ENCODE measurements around the gene GALNT17. TPM values are rescaled to one million over a fixed set of nuclear protein-coding genes. Genes with fewer than 3 reads are reported as not detected.

The GALNT17 gene
- total RNA-seq, 5 donors from 2014 or later (not counting 1 experiment from before 2014, with no cell fraction given): 0.09 to 0.20 TPM; not detected in 3

DNA sequence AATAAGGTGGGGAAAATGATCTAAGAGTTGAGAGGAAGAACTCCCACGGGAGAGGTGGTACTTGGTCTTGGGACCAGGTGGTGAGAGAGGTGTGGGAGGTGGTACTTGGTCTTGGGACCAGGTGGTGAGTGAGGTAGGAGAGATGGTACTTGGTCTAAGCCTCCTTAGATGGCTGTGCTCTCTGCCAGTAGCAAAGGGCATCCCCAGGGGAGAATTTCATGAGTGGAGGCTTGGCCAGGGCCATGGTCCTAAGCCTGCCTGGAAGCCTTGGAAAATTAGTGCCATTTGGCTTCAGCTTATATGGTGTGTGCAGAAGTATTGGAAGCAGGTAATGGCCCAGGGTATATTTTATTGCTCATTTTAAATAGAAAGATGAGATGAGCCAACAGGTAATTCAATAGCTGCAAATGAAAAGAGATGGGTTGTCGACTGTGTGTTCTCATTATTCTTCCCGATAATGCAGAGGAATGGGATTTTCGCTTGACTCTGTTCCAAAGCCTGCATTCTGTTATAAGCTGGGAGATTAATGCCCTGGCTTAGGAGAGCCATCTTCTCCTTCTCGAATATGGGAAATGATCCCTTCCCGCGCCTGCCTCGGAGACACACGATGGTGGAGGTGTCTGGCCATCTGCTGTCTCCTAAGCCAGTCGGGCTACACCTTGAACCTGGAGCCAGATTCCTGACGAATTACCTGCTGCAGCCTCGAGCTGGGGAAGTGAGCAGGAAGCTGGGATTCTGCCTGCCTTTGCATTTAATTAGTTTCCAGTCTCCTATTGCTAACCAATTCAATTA is 287.8 kb downstream of the GALNT17 start:
- no peaks in the 10 kb centered on the region for H3K9me3 ChIP-seq
- H3K4me1 ChIP-seq (ENCODE audit: control insufficient read depth in 1 of 2, extremely low read depth in 1 of 2, insufficient read depth in 2 of 2, low read length in 2 of 2): no peaks in the 10 kb centered on the region
- H3K4me3 Mint-ChIP-seq: no peak overlapping the region
- ChIA-PET POLR2A (no interaction called here), CTCF (no interaction called here)
- no peaks in the 10 kb centered on the region for H3K27me3 Mint-ChIP-seq
- no peak overlapping the region for H3K27ac Mint-ChIP-seq
- H3K4me1 Mint-ChIP-seq: no peaks in the 10 kb centered on the region
- no peak overlapping the region for H3K27ac ChIP-seq (ENCODE audit: low read length)
- ATAC-seq (replicated peaks in 1 of 4) (no peak), DNase-seq (no peak)
- no peaks in the 10 kb centered on the region for H3K36me3 Mint-ChIP-seq
- no peak overlapping the region for H3K4me3 ChIP-seq (ENCODE audit: control insufficient read depth in 1 of 2, extremely low read depth in 1 of 2, low read length in 1 of 2)
- WGBS (ENCODE audit: insufficient coverage): 97% methylated on average over 9 of the region's 12 CpGs
- peaks cover 10 to 25% (median 10%) of the 10 kb centered on the region in 3 donors for H3K9me3 Mint-ChIP-seq
- peaks cover 0 to 2% of the 10 kb centered on the region in 2 experiments for H3K27me3 ChIP-seq (replicated peaks in 1 of 2; ENCODE audit: control insufficient read depth in 2 of 2, extremely low read depth in 1 of 2, insufficient read depth in 2 of 2, low read length in 1 of 2)
- H3K36me3 ChIP-seq (ENCODE audit: control insufficient read depth in 2 of 2, extremely low read depth in 1 of 2, insufficient read depth in 1 of 2, low read length in 1 of 2): no peaks in the 10 kb centered on the region

DNA sequence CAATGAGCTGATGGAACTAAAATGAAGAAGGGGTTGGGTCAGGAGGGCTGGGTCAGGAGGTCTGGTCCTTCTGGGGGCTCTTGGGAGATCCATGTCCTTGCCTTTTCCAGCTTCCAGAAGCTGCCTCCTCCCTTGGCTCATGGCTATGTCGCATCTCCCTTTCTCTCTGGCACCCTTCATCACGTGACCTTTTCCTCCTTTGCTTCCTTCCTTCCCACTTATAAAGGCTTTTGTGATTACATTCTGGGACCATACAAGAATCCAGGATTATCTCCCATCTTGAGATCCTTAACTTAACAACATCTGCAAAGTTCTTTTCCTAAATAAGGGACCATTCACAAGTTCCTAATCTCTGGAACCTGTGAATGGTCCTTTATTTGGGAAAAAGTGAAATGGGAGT is 290.2 kb downstream of the GALNT17 start:
- Mint-ChIP-seq H3K27me3 (no peaks in the 10 kb centered on the region), H3K4me3 (no peak overlapping the region), H3K36me3 (no peaks in the 10 kb centered on the region), H3K9me3 (peaks cover 10 to 18% (median 15%) of the 10 kb centered on the region in 3 donors), H3K4me1 (no peaks in the 10 kb centered on the region), H3K27ac (no peak overlapping the region)
- H3K9me3 ChIP-seq: no peaks in the 10 kb centered on the region
- ATAC-seq (replicated peaks in 1 of 4) (no peak), DNase-seq (no peak)
- POLR2A ChIA-PET: no interaction called here
- H3K27ac ChIP-seq (ENCODE audit: low read length): no peak overlapping the region
- no peaks in the 10 kb centered on the region for H3K36me3 ChIP-seq (ENCODE audit: control insufficient read depth in 2 of 2, extremely low read depth in 1 of 2, insufficient read depth in 1 of 2, low read length in 1 of 2)
- CTCF ChIA-PET: interaction anchor here in 1 of 2 donors (0.5 kb wide), 1 partner anchor 12 kb away, joined by 3 read pairs; no protein-coding TSS in a partner anchor
- H3K4me1 ChIP-seq (ENCODE audit: control insufficient read depth in 1 of 2, extremely low read depth in 1 of 2, insufficient read depth in 2 of 2, low read length in 2 of 2): no peaks in the 10 kb centered on the region
- H3K27me3 ChIP-seq (replicated peaks in 1 of 2; ENCODE audit: control insufficient read depth in 2 of 2, extremely low read depth in 1 of 2, insufficient read depth in 2 of 2, low read length in 1 of 2): peaks cover 0 to 2% of the 10 kb centered on the region in 2 experiments
- 80% methylated on average over 2 of the region's 2 CpGs for WGBS (ENCODE audit: insufficient coverage)
- no peak overlapping the region for H3K4me3 ChIP-seq (ENCODE audit: control insufficient read depth in 1 of 2, extremely low read depth in 1 of 2, low read length in 1 of 2)

DNA sequence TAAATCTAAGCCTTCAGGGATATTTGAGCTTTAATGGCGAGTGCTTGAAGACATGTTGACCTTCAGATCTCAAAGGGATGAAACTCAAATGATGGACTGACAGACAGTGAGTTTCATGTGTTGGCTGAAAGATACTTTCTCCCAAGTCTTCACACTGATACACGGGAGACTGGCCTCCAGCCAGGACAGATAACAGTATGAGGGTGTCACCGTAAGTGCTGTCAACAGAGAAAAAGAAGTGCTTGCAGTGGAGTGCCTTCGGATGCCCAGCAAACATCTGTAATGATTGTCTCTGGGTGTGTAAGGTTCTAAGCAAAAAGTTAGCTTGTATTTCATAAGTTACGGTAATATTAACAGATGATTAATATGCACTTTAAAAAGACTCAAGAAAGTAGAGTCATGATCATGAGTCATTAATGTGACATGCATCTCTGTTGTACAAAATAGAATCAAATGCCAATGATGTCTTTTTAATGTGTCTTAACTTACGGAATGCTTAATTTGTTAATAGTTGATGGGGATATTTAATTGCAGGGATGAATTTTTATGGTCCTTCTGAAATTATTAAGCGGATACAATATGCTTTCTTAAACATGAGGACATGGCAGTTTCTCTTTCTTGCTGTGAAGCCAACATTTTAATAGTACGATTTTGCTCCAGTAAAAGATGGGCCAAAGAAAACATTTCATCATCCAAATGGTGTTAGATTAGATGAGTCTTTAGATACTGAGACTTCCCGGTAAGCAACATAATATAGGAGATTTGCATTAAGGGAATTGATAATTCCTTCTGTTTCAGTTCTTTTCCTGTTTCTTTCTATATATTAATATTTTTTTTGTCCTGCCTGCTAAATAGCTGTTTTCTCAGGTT is 292.5 kb downstream of the GALNT17 start:
- no peak overlapping the region for H3K4me3 Mint-ChIP-seq
- H3K4me1 Mint-ChIP-seq: no peaks in the 10 kb centered on the region
- no peak for ATAC-seq (replicated peaks in 1 of 4)
- H3K4me3 ChIP-seq (ENCODE audit: control insufficient read depth in 1 of 2, extremely low read depth in 1 of 2, low read length in 1 of 2): no peak overlapping the region
- POLR2A ChIA-PET: no interaction called here
- peaks cover 0 to 2% of the 10 kb centered on the region in 2 experiments for H3K27me3 ChIP-seq (replicated peaks in 1 of 2; ENCODE audit: control insufficient read depth in 2 of 2, extremely low read depth in 1 of 2, insufficient read depth in 2 of 2, low read length in 1 of 2)
- peaks cover 1 to 10% (median 7%) of the 10 kb centered on the region in 3 donors for H3K9me3 Mint-ChIP-seq
- CTCF ChIA-PET: interaction anchor here in 1 of 2 donors (0.8 kb wide), 1 partner anchor 27 kb away, joined by 4 read pairs; no protein-coding TSS in a partner anchor
- peaks cover 0 to 1% of the 10 kb centered on the region in 2 donors for H3K27me3 Mint-ChIP-seq
- no peaks in the 10 kb centered on the region for H3K9me3 ChIP-seq
- no peak for DNase-seq
- no peaks in the 10 kb centered on the region for H3K4me1 ChIP-seq (ENCODE audit: control insufficient read depth in 1 of 2, extremely low read depth in 1 of 2, insufficient read depth in 2 of 2, low read length in 2 of 2)
- H3K36me3 ChIP-seq (ENCODE audit: control insufficient read depth in 2 of 2, extremely low read depth in 1 of 2, insufficient read depth in 1 of 2, low read length in 1 of 2): no peaks in the 10 kb centered on the region
- no peaks in the 10 kb centered on the region for H3K36me3 Mint-ChIP-seq
- no peak overlapping the region for H3K27ac Mint-ChIP-seq
- no peak overlapping the region for H3K27ac ChIP-seq (ENCODE audit: low read length)
- WGBS (ENCODE audit: insufficient coverage): 87% methylated on average over 3 of the region's 9 CpGs

DNA sequence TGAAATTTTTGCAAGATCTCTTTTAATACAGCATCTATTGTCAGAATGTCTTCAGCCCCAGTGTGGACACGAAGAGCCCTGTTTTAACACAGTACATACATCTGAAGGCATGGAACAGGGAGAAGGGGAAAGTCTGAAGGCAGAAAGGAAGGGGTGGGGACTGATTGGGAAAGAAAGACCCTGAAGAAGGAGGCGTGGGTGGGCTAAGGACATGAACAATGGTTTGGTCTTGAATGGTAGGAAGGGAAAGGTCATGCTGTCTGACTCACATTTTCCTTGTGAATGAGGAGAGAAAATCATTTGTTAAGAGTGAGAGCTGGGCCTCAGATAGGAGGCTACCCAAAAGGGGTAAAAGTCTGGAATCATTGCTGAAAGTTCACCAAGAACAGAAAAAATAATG is 297.1 kb downstream of the GALNT17 start:
- Mint-ChIP-seq H3K9me3 (peaks cover 0 to 8% (median 5%) of the 10 kb centered on the region in 3 donors), H3K4me1 (no peaks in the 10 kb centered on the region), H3K27ac (no peak overlapping the region), H3K27me3 (peaks cover 0 to 1% of the 10 kb centered on the region in 2 donors), H3K4me3 (no peak overlapping the region), H3K36me3 (no peaks in the 10 kb centered on the region)
- ChIA-PET CTCF (no interaction called here), POLR2A (no interaction called here)
- H3K9me3 ChIP-seq: no peaks in the 10 kb centered on the region
- no CpG with 5 or more reads among the region's 2 CpGs for WGBS (ENCODE audit: insufficient coverage)
- H3K36me3 ChIP-seq (ENCODE audit: control insufficient read depth in 2 of 2, extremely low read depth in 1 of 2, insufficient read depth in 1 of 2, low read length in 1 of 2): no peaks in the 10 kb centered on the region
- ATAC-seq (replicated peaks in 1 of 4) (no peak), DNase-seq (no peak)
- no peak overlapping the region for H3K27ac ChIP-seq (ENCODE audit: low read length)
- no peak overlapping the region for H3K4me3 ChIP-seq (ENCODE audit: control insufficient read depth in 1 of 2, extremely low read depth in 1 of 2, low read length in 1 of 2)
- no peaks in the 10 kb centered on the region for H3K4me1 ChIP-seq (ENCODE audit: control insufficient read depth in 1 of 2, extremely low read depth in 1 of 2, insufficient read depth in 2 of 2, low read length in 2 of 2)
- H3K27me3 ChIP-seq (replicated peaks in 1 of 2; ENCODE audit: control insufficient read depth in 2 of 2, extremely low read depth in 1 of 2, insufficient read depth in 2 of 2, low read length in 1 of 2): no peaks in the 10 kb centered on the region

DNA sequence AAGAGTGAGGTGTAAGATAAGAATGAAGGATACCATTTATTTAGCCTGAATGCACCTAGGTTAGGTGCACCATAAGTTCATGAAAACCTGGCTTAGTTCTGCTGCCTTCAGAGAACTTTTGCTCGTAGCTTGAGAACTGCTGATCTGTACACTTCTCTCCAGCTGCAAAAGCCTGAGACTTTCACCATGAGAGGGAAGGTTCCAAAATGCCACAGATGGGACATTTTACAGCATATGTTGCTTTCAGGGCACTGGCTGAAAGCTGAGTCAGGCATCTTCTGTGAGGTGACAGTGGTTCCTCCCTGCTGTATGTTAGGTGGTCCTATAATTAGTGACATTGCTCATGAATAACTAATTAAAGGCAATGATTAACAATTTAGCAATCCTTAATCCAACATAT is 298.3 kb downstream of the GALNT17 start:
- Histone ChIP-seq H3K4me3 (ENCODE audit: control insufficient read depth in 1 of 2, extremely low read depth in 1 of 2, low read length in 1 of 2) (no peak overlapping the region), H3K4me1 (ENCODE audit: control insufficient read depth in 1 of 2, extremely low read depth in 1 of 2, insufficient read depth in 2 of 2, low read length in 2 of 2) (no peaks in the 10 kb centered on the region), H3K36me3 (ENCODE audit: control insufficient read depth in 2 of 2, extremely low read depth in 1 of 2, insufficient read depth in 1 of 2, low read length in 1 of 2) (no peaks in the 10 kb centered on the region), H3K27ac (ENCODE audit: low read length) (no peak overlapping the region), H3K9me3 (no peaks in the 10 kb centered on the region), H3K27me3 (replicated peaks in 1 of 2; ENCODE audit: control insufficient read depth in 2 of 2, extremely low read depth in 1 of 2, insufficient read depth in 2 of 2, low read length in 1 of 2) (no peaks in the 10 kb centered on the region)
- Mint-ChIP-seq H3K4me1 (no peaks in the 10 kb centered on the region), H3K4me3 (no peak overlapping the region), H3K9me3 (peaks cover 0 to 15% (median 8%) of the 10 kb centered on the region in 3 donors), H3K27me3 (peaks cover 0 to 1% of the 10 kb centered on the region in 2 donors), H3K27ac (no peak overlapping the region), H3K36me3 (no peaks in the 10 kb centered on the region)
- ChIA-PET POLR2A (no interaction called here), CTCF (no interaction called here)
- DNase-seq: no peak
- WGBS (ENCODE audit: insufficient coverage): 100% methylated on average over 1 of the region's 1 CpG
- ATAC-seq (replicated peaks in 1 of 4): no peak

DNA sequence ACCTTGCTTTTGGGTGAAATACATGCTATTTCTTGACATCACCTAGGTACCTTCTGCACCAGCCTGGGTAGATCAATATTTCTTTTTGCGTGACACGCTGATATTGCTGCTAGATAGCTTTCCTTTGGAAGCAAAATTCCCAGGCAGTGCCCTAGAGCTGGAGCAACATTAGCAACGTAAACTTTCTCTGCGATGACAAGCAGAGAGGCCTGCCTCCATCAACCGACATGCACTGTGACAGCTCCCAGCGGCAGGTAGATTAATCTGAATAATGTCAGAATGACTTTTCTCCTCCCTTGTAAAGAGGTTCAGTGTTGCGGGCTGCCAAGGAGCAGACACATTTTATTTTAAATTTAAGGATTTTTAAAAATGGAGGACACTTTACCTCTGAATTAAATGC is 307.4 kb downstream of the GALNT17 start:
- Histone ChIP-seq H3K27me3 (replicated peaks in 1 of 2; ENCODE audit: control insufficient read depth in 2 of 2, extremely low read depth in 1 of 2, insufficient read depth in 2 of 2, low read length in 1 of 2) (peaks cover 0 to 3% of the 10 kb centered on the region in 2 experiments), H3K4me3 (ENCODE audit: control insufficient read depth in 1 of 2, extremely low read depth in 1 of 2, low read length in 1 of 2) (no peak overlapping the region), H3K27ac (ENCODE audit: low read length) (no peak overlapping the region), H3K9me3 (no peaks in the 10 kb centered on the region), H3K4me1 (ENCODE audit: control insufficient read depth in 1 of 2, extremely low read depth in 1 of 2, insufficient read depth in 2 of 2, low read length in 2 of 2) (no peaks in the 10 kb centered on the region), H3K36me3 (ENCODE audit: control insufficient read depth in 2 of 2, extremely low read depth in 1 of 2, insufficient read depth in 1 of 2, low read length in 1 of 2) (no peaks in the 10 kb centered on the region)
- no peak for ATAC-seq (replicated peaks in 1 of 4)
- peaks cover 0 to 3% (median 0%) of the 10 kb centered on the region in 3 donors for H3K4me1 Mint-ChIP-seq
- no peak for DNase-seq
- H3K36me3 Mint-ChIP-seq: no peaks in the 10 kb centered on the region
- H3K27me3 Mint-ChIP-seq: no peaks in the 10 kb centered on the region
- H3K4me3 Mint-ChIP-seq: no peak overlapping the region
- ChIA-PET CTCF (no interaction called here), POLR2A (no interaction called here)
- no peak overlapping the region for H3K27ac Mint-ChIP-seq
- peaks cover 7 to 25% (median 12%) of the 10 kb centered on the region in 3 donors for H3K9me3 Mint-ChIP-seq
- 88% methylated on average over 5 of the region's 7 CpGs for WGBS (ENCODE audit: insufficient coverage)
